Psoas muscle (tissue), 8 donors: ENCODE results near the gene FAAH. TPM values are rescaled to one million over a fixed set of nuclear protein-coding genes. Genes with fewer than 3 reads are reported as not detected.

Source experiments
- ATAC-seq, 4 donors: fragments of 200-7000 bp; cut with Tn5 transposase; one replicate each; pipeline ENCODE4 v1.9.1; 2020; ENCODE audit warnings: moderate library complexity in 3 of 4, mild to moderate bottlenecking in 2 of 4
- DNase-seq, 2 donors: peaks; one replicate each; pipeline ENCODE4 v3.0.0-alpha.2; 2020
- H3K27ac ChIP-seq: fragments of 200-600 bp; one replicate; pipeline ENCODE4 v1.8.0; 2022
- H3K27me3 ChIP-seq, 3 donors: fragments of 200-600 bp in 1 of 3; one replicate each; pipeline versions ENCODE4 v1.6.1 to v1.8.0; 2013 to 2022; ENCODE audit warnings: low read length in 2 of 3, mild to moderate bottlenecking in 2 of 3, moderate library complexity in 1 of 3; ENCODE audit not compliant: insufficient read depth in 3 of 3
- H3K36me3 ChIP-seq, 2 donors: fragments of 200-600 bp in 1 of 2; one replicate each; pipeline versions ENCODE4 v1.6.1 to v1.8.0; 2013 to 2022; ENCODE audit warnings: low read depth in 1 of 2, mild to moderate bottlenecking in 1 of 2, moderate library complexity in 1 of 2; ENCODE audit not compliant: insufficient read depth in 1 of 2
- H3K4me1 ChIP-seq: fragments of 200-600 bp; one replicate; pipeline ENCODE4 v1.8.0; 2022
- H3K4me3 ChIP-seq: fragments of 200-600 bp; one replicate; pipeline ENCODE4 v1.8.0; 2022; ENCODE audit warnings: mild to moderate bottlenecking
- H3K9me3 ChIP-seq: fragments of 200-600 bp; one replicate; pipeline ENCODE4 v1.8.0; 2022
- WGBS, 3 donors: extraction: QIAGEN DNeasy Blood & Tissue Kit; methylation state at CpG; one replicate each; pipeline versions ENCODE4 v1.1.6 to v1.1.7; 2013; 5-methylcytosine and 5-hydroxymethylcytosine counted together
- intact Hi-C, 2 donors: fragments of 100-400 bp; cut with DNase I; formaldehyde crosslinking; loops; one replicate each; pipeline versions ENCODE4 v1.11.0 to v1.14.2; 2022
- polyA plus RNA-seq, 3 donors: library from polyadenylated mRNA; stranded (reverse); fragments of 200-250 nt; gene quantifications; one replicate each; pipeline ENCODE4 v1.2.3, GENCODE V29; 2013
- total RNA-seq, 4 donors: library from RNA; stranded (reverse); fragmentation: NEBNext Ultra II Directional in 2 of 4; extraction: Animal tissue kit (Norgen Biotek cat#: 25700) in 2 of 4; gene quantifications; one replicate each; pipeline versions ENCODE4 v1.2.1 to v1.2.4, GENCODE V29; 2021 to 2023
- TF ChIP-seq, protein P1 (sequence below): fragments of 200-600 bp; IDR thresholded peaks from one replicate; pipeline ENCODE4 v1.8.0; 2022; ENCODE audit warnings: antibody characterized with exemption
- donor health status: healthy with polysubstance abuse.
- donor health status: DM: no; HTN: no; CAD: no; lungs with moderate emphysema.
- donor health status: Bipolar disorder and iron deficiency.
- donor health status: healthy.
- donor health status: DM: yes; HTN: yes; CAD: no.
- donor health status: DM: no; HTN: no; CAD: no.
- donor health status: DM: no; HTN: no; CAD: no.
- donor health status: DM: yes; HTN: yes; CAD: no.

FAAH gene
- total and polyA plus RNA-seq, 7 donors, result 1.6 to 11.0 (median 5.7) TPM

DNA sequence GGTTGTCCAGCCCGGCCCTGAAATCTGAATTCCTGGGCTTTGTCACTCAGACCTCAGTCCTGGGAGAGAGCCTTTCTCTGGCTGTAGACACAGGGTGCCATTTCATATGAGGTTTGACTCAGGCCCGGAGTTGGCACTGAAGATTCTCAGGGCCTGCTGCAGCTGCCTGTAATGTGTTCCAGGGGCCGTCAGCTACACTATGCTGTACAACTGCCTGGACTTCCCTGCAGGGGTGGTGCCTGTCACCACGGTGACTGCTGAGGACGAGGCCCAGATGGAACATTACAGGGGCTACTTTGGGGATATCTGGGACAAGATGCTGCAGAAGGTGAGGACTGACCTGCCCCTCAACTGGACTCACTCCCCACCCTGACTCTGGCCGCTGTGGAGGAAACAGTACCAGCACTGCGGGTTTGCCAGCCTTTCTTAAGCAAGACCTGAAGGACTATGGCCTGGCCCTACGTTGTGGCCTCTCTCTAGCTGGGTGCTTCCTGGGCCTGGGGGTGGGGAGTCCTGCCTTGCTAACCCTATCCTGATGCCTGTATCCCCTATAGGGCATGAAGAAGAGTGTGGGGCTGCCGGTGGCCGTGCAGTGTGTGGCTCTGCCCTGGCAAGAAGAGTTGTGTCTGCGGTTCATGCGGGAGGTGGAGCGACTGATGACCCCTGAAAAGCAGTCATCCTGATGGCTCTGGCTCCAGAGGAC lies 18.9 kb downstream of the FAAH start:
- H3K36me3 ChIP-seq, result peaks cover 0 to 38% of the 10 kb centered on the region in 2 donors
- no peak overlapping the region for H3K27ac ChIP-seq
- ATAC-seq, result peak; percentile 33 to 44 (median 38)
- H3K4me3 ChIP-seq, result no peak overlapping the region
- 60 to 74% (median 66%) methylated on average over 13 of the region's 13 CpGs for WGBS, 3 donors
- no peaks in the 10 kb centered on the region for H3K9me3 ChIP-seq
- TF ChIP-seq, protein P1, sequence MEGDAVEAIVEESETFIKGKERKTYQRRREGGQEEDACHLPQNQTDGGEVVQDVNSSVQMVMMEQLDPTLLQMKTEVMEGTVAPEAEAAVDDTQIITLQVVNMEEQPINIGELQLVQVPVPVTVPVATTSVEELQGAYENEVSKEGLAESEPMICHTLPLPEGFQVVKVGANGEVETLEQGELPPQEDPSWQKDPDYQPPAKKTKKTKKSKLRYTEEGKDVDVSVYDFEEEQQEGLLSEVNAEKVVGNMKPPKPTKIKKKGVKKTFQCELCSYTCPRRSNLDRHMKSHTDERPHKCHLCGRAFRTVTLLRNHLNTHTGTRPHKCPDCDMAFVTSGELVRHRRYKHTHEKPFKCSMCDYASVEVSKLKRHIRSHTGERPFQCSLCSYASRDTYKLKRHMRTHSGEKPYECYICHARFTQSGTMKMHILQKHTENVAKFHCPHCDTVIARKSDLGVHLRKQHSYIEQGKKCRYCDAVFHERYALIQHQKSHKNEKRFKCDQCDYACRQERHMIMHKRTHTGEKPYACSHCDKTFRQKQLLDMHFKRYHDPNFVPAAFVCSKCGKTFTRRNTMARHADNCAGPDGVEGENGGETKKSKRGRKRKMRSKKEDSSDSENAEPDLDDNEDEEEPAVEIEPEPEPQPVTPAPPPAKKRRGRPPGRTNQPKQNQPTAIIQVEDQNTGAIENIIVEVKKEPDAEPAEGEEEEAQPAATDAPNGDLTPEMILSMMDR, result no peak
- H3K4me1 ChIP-seq, result no peaks in the 10 kb centered on the region
- H3K27me3 ChIP-seq, result no peaks in the 10 kb centered on the region
- intact Hi-C loops, result no loop called here
- peak in 1 of 2 donors; percentile 42 for DNase-seq

DNA sequence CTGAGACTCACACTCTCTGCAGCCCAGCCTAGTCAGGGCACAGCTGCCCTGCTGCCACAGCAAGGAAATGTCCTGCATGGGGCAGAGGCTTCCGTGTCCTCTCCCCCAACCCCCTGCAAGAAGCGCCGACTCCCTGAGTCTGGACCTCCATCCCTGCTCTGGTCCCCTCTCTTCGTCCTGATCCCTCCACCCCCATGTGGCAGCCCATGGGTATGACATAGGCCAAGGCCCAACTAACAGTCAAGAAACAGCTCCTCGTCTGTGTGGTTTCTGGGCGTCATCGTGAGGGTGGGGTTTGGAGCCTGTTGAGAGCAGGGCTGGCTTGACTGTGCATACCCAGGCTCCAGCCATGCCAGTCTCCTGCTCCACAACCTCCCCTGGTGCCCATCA lies 19.5 kb downstream of the FAAH start:
- no peaks in the 10 kb centered on the region for H3K27me3 ChIP-seq
- no peaks in the 10 kb centered on the region for H3K9me3 ChIP-seq
- no peaks in the 10 kb centered on the region for H3K4me1 ChIP-seq
- peaks cover 0 to 33% of the 10 kb centered on the region in 2 donors for H3K36me3 ChIP-seq
- H3K27ac ChIP-seq, result no peak overlapping the region
- 80 to 86% (median 84%) methylated on average over 7 of the region's 7 CpGs for WGBS, 3 donors
- TF ChIP-seq, protein P1, result no peak
- H3K4me3 ChIP-seq, result no peak overlapping the region
- ATAC-seq (peak in 3 of 4 donors; percentile 25 to 42 (median 39)), DNase-seq (peak in 1 of 2 donors; percentile 41)
- intact Hi-C loops, result no loop called here

DNA sequence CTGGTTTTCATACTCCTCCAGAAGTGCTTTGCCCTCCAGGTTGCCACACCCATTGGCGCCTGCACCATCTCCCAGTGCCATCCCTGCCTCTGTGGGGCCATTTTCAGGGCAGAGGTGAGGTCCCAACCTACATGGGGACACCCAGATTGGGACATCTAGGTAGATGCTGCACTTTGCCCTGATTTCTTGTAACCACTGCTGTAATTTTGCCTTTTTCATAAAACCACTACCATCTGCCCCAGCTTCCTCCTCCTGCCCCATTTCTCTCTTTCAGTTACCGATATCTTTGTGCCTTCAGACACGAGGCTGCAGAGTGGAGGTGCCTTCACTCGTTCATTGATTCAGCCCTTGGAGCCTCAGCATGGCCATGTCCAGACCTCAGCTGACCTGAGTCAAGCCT lies 21.4 kb downstream of the FAAH start:
- DNase-seq (peak in 1 of 2 donors; percentile 5), ATAC-seq (no peak)
- no peak overlapping the region for H3K4me3 ChIP-seq
- WGBS, 3 donors, result 73 to 82% (median 80%) methylated on average over 4 of the region's 4 CpGs
- no peaks in the 10 kb centered on the region for H3K4me1 ChIP-seq
- no peaks in the 10 kb centered on the region for H3K9me3 ChIP-seq
- H3K27ac ChIP-seq, result no peak overlapping the region
- intact Hi-C loops, result no loop called here
- TF ChIP-seq, protein P1, result no peak
- H3K36me3 ChIP-seq, result peaks cover 0 to 24% of the 10 kb centered on the region in 2 donors
- no peaks in the 10 kb centered on the region for H3K27me3 ChIP-seq

DNA sequence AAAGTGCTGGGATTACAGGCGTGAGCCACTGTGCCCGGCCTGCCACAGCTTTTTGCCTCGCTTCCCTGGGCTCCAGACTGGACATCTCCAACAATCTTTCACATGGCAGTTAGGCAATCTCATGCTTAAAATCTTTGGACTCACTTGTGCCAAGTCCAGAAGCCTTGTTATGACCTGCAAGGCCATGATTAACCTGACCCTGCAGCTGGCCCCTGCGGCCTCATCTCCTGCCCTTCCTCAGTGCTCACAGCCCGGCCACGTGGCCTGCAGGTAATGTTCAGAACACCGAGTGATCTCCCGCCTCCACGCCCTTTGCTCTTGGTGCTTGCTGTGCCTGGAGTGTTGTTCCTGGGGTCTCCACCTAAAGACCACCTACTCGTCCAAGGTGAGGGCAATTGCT lies 24.9 kb downstream of the FAAH start:
- intact Hi-C loops, result no loop called here
- peaks cover 0 to 5% of the 10 kb centered on the region in 2 donors for H3K36me3 ChIP-seq
- H3K27me3 ChIP-seq, result peaks cover 0 to 4% (median 1%) of the 10 kb centered on the region in 3 donors
- H3K4me1 ChIP-seq, result no peaks in the 10 kb centered on the region
- no peak for DNase-seq
- H3K9me3 ChIP-seq, result no peaks in the 10 kb centered on the region
- no peak for ATAC-seq
- 82 to 86% (median 82%) methylated on average over 10 of the region's 10 CpGs for WGBS, 3 donors
- TF ChIP-seq, protein P1, result no peak
- no peak overlapping the region for H3K27ac ChIP-seq
- no peak overlapping the region for H3K4me3 ChIP-seq

DNA sequence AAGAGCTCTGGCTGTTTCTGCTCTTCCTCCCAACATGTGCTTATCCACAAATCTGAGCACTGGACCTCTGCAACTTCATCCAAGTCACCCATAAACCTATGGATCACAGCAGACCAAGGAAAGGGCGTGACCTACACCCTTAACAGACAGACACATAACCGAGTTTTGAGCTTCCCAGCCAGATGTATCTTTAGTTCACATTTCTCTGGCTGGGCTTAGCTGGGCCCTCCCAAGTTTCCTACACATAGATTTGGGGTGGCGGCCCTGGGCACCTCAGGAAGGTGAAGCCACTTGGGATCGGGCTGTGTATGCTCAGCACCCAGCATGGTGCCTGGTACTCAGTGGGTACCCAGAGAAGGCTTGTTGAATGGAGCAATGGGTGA lies 26.4 kb downstream of the FAAH start:
- Histone ChIP-seq H3K27ac (no peak overlapping the region), H3K4me1 (no peaks in the 10 kb centered on the region), H3K4me3 (no peak overlapping the region), H3K27me3 (peaks cover 0 to 6% (median 4%) of the 10 kb centered on the region in 3 donors), H3K9me3 (no peaks in the 10 kb centered on the region), H3K36me3 (no peaks in the 10 kb centered on the region)
- DNase-seq, result peak in 1 of 2 donors; percentile 5
- intact Hi-C loops, result no loop called here
- ATAC-seq, result no peak
- TF ChIP-seq, protein P1, result no peak
- WGBS, 3 donors, result 74 to 81% (median 76%) methylated on average over 4 of the region's 4 CpGs
